Endometrial microvascular endothelial cells (primary cell): Measurements from ENCODE around the gene GULP1. TPM values are rescaled to one million over a fixed set of nuclear protein-coding genes. Genes with fewer than 3 reads are reported as not detected.

Experiments
- in situ Hi-C: cut with HindIII; loops from 2 replicates; pipeline ENCODE4 v1.10.0; 2017; ENCODE audit warnings: low sequenced_read_pairs, low pct_unique_long_range_greater_than_20kb; ENCODE audit errors: inconsistent ontology term
- total RNA-seq: library from RNA; depleted of rRNA; stranded (reverse); fragments of >200 nt; gene quantifications from one replicate; pipeline ENCODE4 v1.2.3, GENCODE V29; 2015; ENCODE audit errors: inconsistent ontology term

Gene GULP1
- total RNA-seq, 1 donor from 2014 or later, result 34.9 TPM

GRCh38 chr2:188395903-188396689 is 104.4 kb downstream of the GULP1 start:
- in situ Hi-C loops, result no loop called here

- in situ Hi-C loops, result no loop called here
Observed at GRCh38 chr2:188399159-188399558, 107.5 kb downstream of the GULP1 start.

- in situ Hi-C loops, result no loop called here
Observed at GRCh38 chr2:188403676-188404075, 112.0 kb downstream of the GULP1 start.

- in situ Hi-C loops, result no loop called here
Observed at GRCh38 chr2:188404341-188405004, 112.8 kb downstream of the GULP1 start.

GRCh38 chr2:188406414-188406813 is 114.7 kb downstream of the GULP1 start:
- in situ Hi-C loops, result no loop called here

- in situ Hi-C loops, result no loop called here
Observed at GRCh38 chr2:188410504-188411235, 119.0 kb downstream of the GULP1 start.

- in situ Hi-C loops, result no loop called here
Observed at GRCh38 chr2:188412190-188412589, 120.5 kb downstream of the GULP1 start.

GRCh38 chr2:188414411-188414810 is 122.7 kb downstream of the GULP1 start:
- in situ Hi-C loops, result no loop called here

GRCh38 chr2:188414869-188415753 is 123.4 kb downstream of the GULP1 start:
- in situ Hi-C loops, result no loop called here

- in situ Hi-C loops, result no loop called here
Observed at GRCh38 chr2:188415754-188416083, 124.0 kb downstream of the GULP1 start.

- in situ Hi-C loops, result no loop called here
Observed at GRCh38 chr2:188416367-188416766, 124.7 kb downstream of the GULP1 start.

GRCh38 chr2:188422726-188423125 is 131.1 kb downstream of the GULP1 start:
- in situ Hi-C loops, result no loop called here

GRCh38 chr2:188425266-188425665 is 133.6 kb downstream of the GULP1 start:
- in situ Hi-C loops, result no loop called here

- in situ Hi-C loops, result no loop called here
Observed at GRCh38 chr2:188426121-188426520, 134.4 kb downstream of the GULP1 start.

GRCh38 chr2:188430705-188431104 is 139.0 kb downstream of the GULP1 start:
- in situ Hi-C loops, result no loop called here

GRCh38 chr2:188434018-188434417 is 142.3 kb downstream of the GULP1 start:
- in situ Hi-C loops, result no loop called here

- in situ Hi-C loops, result no loop called here
Observed at GRCh38 chr2:188435115-188435514, 143.4 kb downstream of the GULP1 start.

GRCh38 chr2:188437537-188437936 is 145.9 kb downstream of the GULP1 start:
- in situ Hi-C loops, result no loop called here

GRCh38 chr2:188439986-188440385 is 148.3 kb downstream of the GULP1 start:
- in situ Hi-C loops, result no loop called here
